K562 (cell line): Measurements from ENCODE around the gene RPS6KA4. TPM values are rescaled to one million over a fixed set of nuclear protein-coding genes. Genes with fewer than 3 reads are reported as not detected.
A peak's percentile ranks its signal among the peaks of the same experiment; 100 is the strongest.

Source experiments
- CBX5 ChIP-seq: IDR thresholded peaks from 2 replicates; pipeline ENCODE4 v1.6.1; 2014; ENCODE audit warnings: low read depth, borderline replicate concordance
- CTBP1 ChIP-seq: fragments of 450-650 bp; IDR thresholded peaks from 2 replicates; pipeline ENCODE4 v1.6.1; 2016; ENCODE audit warnings: borderline replicate concordance
- CXXC5 ChIP-seq: fragments of 250-450 bp; sonication (Bioruptor Pico); IDR thresholded peaks from 2 replicates; pipeline ENCODE4 v1.8.0; 2022; ENCODE audit warnings: inconsistent platforms, mild to moderate bottlenecking, moderate library complexity
- GATAD2B ChIP-seq: fragments of 450-650 bp; IDR thresholded peaks from 2 replicates; pipeline ENCODE4 v1.6.1; 2017; ENCODE audit warnings: mild to moderate bottlenecking, borderline replicate concordance
- HMGN3 ChIP-seq: IDR thresholded peaks from 2 replicates; pipeline ENCODE4 v1.6.1; 2011; ENCODE audit warnings: borderline replicate concordance, low read depth, mild to moderate bottlenecking, mixed read lengths, low read length; ENCODE audit not compliant: insufficient read length; ENCODE audit errors: extremely low read depth
- JUND ChIP-seq, 2 experiments: IDR thresholded peaks; 2 replicates in 1 of 2; 3 replicates in 1 of 2; pipeline ENCODE4 v1.6.1; 2011; ENCODE audit warnings: borderline replicate concordance in 2 of 2, low read depth in 2 of 2, low read length in 2 of 2, improper control_type of control experiment in 1 of 2, missing biosample characterization in 1 of 2, missing genetic modification characterization in 1 of 2, missing genetic modification reagents in 1 of 2
- KLF1 ChIP-seq: fragments of 450-650 bp; IDR thresholded peaks from 2 replicates; pipeline ENCODE4 v1.6.1; 2016; ENCODE audit warnings: missing genetic modification characterization, missing compliant biosample characterization
- MAFK ChIP-seq: IDR thresholded peaks from 2 replicates; pipeline ENCODE4 v1.6.1; 2011; ENCODE audit warnings: low read length, improper control_type of control experiment
- NCOA4 ChIP-seq: fragments of 450-650 bp; IDR thresholded peaks from 2 replicates; pipeline ENCODE4 v1.6.1; 2018; ENCODE audit warnings: mild to moderate bottlenecking; ENCODE audit not compliant: partially characterized antibody
- NCOA6 ChIP-seq: fragments of 450-650 bp; IDR thresholded peaks from 2 replicates; pipeline ENCODE4 v1.6.1; 2017; ENCODE audit warnings: mild to moderate bottlenecking
- NR2C1 ChIP-seq, 2 experiments: fragments of 450-650 bp; IDR thresholded peaks; 2 replicates each; pipeline ENCODE4 v1.6.1; 2017; ENCODE audit warnings: mild to moderate bottlenecking in 2 of 2, antibody characterized with exemption in 1 of 2, inconsistent platforms in 1 of 2, missing compliant biosample characterization in 1 of 2, missing genetic modification characterization in 1 of 2
- POLR2AphosphoS5 ChIP-seq: IDR thresholded peaks from 2 replicates; pipeline ENCODE4 v1.6.1; 2011; ENCODE audit warnings: mild to moderate bottlenecking, low read depth, low read length, moderate library complexity; ENCODE audit not compliant: control insufficient read depth, insufficient read depth
- SIN3A ChIP-seq, 2 experiments: fragments of 150-350 bp in 1 of 2; IDR thresholded peaks; 2 replicates each; pipeline ENCODE4 v1.6.1; 2011 to 2016; ENCODE audit warnings: borderline replicate concordance in 2 of 2, low read depth in 2 of 2, low read length in 2 of 2, mild to moderate bottlenecking in 2 of 2, moderate library complexity in 2 of 2; ENCODE audit not compliant: control insufficient read depth in 1 of 2
- SIN3B ChIP-seq: fragments of 450-650 bp; IDR thresholded peaks from 2 replicates; pipeline ENCODE4 v1.6.1; 2017; ENCODE audit warnings: low read depth, mild to moderate bottlenecking, moderate library complexity
- TAF7 ChIP-seq: fragments of 450-650 bp; IDR thresholded peaks from 2 replicates; pipeline ENCODE4 v1.6.1; 2016; ENCODE audit warnings: missing genetic modification characterization, missing compliant biosample characterization
- TEAD1 ChIP-seq, 2 experiments: fragments of 450-650 bp in 1 of 2; sonication (generic) in 1 of 2; formaldehyde crosslinking; IDR thresholded peaks; 2 replicates each; pipeline versions ENCODE4 v1.4.0 to v1.8.0; 2020 to 2022; ENCODE audit warnings: mild to moderate bottlenecking in 2 of 2, missing genetic modification reagents in 1 of 2
- ZNF384 ChIP-seq: IDR thresholded peaks from 2 replicates; pipeline ENCODE4 v1.6.1; 2012; ENCODE audit warnings: low read depth, low read length, improper control_type of control experiment
- ZNF408 ChIP-seq: fragments of 250-450 bp; sonication (Bioruptor Pico); IDR thresholded peaks from 2 replicates; pipeline ENCODE4 v1.4.0; 2020; ENCODE audit warnings: low read depth, mild to moderate bottlenecking, moderate library complexity
- ZNF444 ChIP-seq: fragments of 250-450 bp; sonication (Bioruptor Pico); IDR thresholded peaks from 2 replicates; pipeline ENCODE4 v1.4.0; 2020; ENCODE audit warnings: mild to moderate bottlenecking, moderate library complexity
- ZNF76 ChIP-seq: fragments of 250-450 bp; sonication (Bioruptor Pico); IDR thresholded peaks from 2 replicates; pipeline ENCODE4 v1.4.0; 2020; ENCODE audit warnings: mild to moderate bottlenecking, moderate library complexity, borderline replicate concordance
- ZNF77 ChIP-seq: fragments of 250-450 bp; sonication (Bioruptor Pico); IDR thresholded peaks from 2 replicates; pipeline ENCODE4 v1.5.0; 2020
- ZNF785 ChIP-seq: fragments of 250-450 bp; sonication (Bioruptor Pico); IDR thresholded peaks from 2 replicates; pipeline ENCODE4 v1.4.0; 2020; ENCODE audit warnings: mild to moderate bottlenecking
- polyA plus RNA-seq, 8 experiments: library from polyadenylated mRNA; depleted of rRNA in 4 of 8; stranded (reverse) in 5 of 8; unstranded in 3 of 8; fragments of >200 nt; fragmentation: Nextera tagmentation in 2 of 8; fragmentation: Illumina TruSeq in 1 of 8; extraction: Ambion mirVana in 2 of 8; extraction: Trizol in 1 of 8; gene quantifications; 2 replicates each; pipeline versions ENCODE4 v1.2.1 to v1.2.3, GENCODE V29; 2011 to 2014; ENCODE audit warnings: inconsistent platforms in 1 of 8, missing spikeins in 1 of 8
- total RNA-seq, 7 experiments: library from RNA; depleted of rRNA in 6 of 7; stranded (reverse); fragments of >200 nt in 6 of 7; fragmentation: Illumina TruSeq in 2 of 7; extraction: Trizol in 2 of 7; gene quantifications; 2 replicates each; pipeline versions ENCODE4 v1.2.1 to v1.2.3, GENCODE V29; 2011 to 2021; ENCODE audit warnings: low replicate concordance in 1 of 7
- TF ChIP-seq, protein P1 (sequence below): fragments of 250-450 bp; sonication (Bioruptor Pico); IDR thresholded peaks from 2 replicates; pipeline ENCODE4 v1.5.0; 2021
- TF ChIP-seq, protein P2 (sequence below): IDR thresholded peaks from 2 replicates; pipeline ENCODE4 v1.6.1; 2011; ENCODE audit not compliant: insufficient read length; ENCODE audit errors: extremely low read depth
- TF ChIP-seq, protein P3 (sequence below): IDR thresholded peaks from 2 replicates; pipeline ENCODE4 v1.6.1; 2011; ENCODE audit warnings: borderline replicate concordance, low read depth, mild to moderate bottlenecking, moderate library complexity, low read length; ENCODE audit not compliant: insufficient read depth, poor library complexity, severe bottlenecking

The RPS6KA4 gene
- total and polyA plus RNA-seq, 9 of the 15 experiments (the other 6 are each of a cell fraction or from before 2014, with no cell fraction given), result 0.15 to 23.8 (median 9.8) TPM

DNA sequence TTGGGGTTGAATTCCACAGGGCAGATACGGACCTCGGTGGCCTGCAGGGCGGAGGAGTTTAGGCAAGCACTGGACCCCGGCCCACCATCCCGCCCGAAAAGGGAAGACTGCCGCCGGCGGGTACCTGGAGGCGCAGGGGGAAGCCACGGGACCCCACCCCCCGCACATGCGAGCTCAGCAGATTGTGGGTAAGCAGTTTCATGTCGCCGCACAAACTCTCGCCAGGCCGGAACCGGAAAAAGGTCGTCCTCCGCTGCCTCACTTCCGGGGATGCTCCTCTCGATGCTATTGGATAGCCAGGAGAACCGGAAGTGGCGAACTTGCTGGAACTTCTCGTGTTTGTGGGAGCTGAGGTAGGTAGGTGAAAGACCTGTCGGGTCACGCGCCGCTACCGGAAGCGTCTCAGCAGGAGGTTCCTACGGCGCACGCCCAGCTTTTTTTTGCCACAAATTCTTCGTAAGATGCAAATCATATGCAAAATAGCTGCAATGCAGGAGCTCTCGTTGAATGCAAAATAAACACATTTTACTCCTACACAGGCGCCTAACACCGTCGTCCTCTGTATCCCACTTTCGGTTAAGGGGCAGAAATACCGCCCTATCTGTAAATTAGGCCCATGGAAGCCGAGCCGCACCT is 41.5 kb upstream of the RPS6KA4 start, which contains the start of gene TRMT112 (continued):
- TF ChIP-seq, protein P1, sequence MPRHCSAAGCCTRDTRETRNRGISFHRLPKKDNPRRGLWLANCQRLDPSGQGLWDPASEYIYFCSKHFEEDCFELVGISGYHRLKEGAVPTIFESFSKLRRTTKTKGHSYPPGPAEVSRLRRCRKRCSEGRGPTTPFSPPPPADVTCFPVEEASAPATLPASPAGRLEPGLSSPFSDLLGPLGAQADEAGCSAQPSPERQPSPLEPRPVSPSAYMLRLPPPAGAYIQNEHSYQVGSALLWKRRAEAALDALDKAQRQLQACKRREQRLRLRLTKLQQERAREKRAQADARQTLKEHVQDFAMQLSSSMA, result peak; percentile 93
- TF ChIP-seq JUND (IDR thresholded peaks at IDR 0.05; ENCODE audit: borderline replicate concordance, low read depth, low read length), result peak; percentile 9; the same call in 1 of the 2 replicates
- TF ChIP-seq JUND (tag; IDR thresholded peaks at IDR 0.05; ENCODE audit: borderline replicate concordance, low read depth, low read length), result no peak
- TF ChIP-seq CXXC5 (CRISPR knock-in tag), result peak; percentile 60
- no peak for TF ChIP-seq ZNF785 (CRISPR knock-in tag)
- TF ChIP-seq TAF7 (tag), result peak; percentile 42; the same call in 1 of the 2 replicates
- TF ChIP-seq SIN3A (IDR thresholded peaks at IDR 0.05; ENCODE audit: borderline replicate concordance in 2 of 2, control insufficient read depth in 1 of 2, low read depth in 2 of 2, low read length in 2 of 2), result peak; percentile 78 to 90; a peak in 2 of 4 replicates
- TF ChIP-seq GATAD2B, result 0 out of 2 replicates have a peak, but pooled peaks have one; percentile 21
- TF ChIP-seq NCOA6, result no peak
- no peak for TF ChIP-seq NCOA4
- TF ChIP-seq ZNF76 (CRISPR knock-in tag), result no peak
- TF ChIP-seq ZNF408 (CRISPR knock-in tag), result no peak
- TF ChIP-seq NR2C1 (IDR thresholded peaks at IDR 0.05), result peak; percentile 72
- TF ChIP-seq NR2C1 (tag; IDR thresholded peaks at IDR 0.05), result peak; percentile 45
- TF ChIP-seq MAFK, result peak; percentile 71
- 0 out of 2 replicates have a peak, but pooled peaks have one; percentile 27 for TF ChIP-seq ZNF444 (CRISPR knock-in tag)
- TF ChIP-seq, protein P2, sequence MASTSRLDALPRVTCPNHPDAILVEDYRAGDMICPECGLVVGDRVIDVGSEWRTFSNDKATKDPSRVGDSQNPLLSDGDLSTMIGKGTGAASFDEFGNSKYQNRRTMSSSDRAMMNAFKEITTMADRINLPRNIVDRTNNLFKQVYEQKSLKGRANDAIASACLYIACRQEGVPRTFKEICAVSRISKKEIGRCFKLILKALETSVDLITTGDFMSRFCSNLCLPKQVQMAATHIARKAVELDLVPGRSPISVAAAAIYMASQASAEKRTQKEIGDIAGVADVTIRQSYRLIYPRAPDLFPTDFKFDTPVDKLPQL, result no peak
- TF ChIP-seq SIN3B, result peak; percentile 82; the same call in 1 of the 2 replicates
- TF ChIP-seq CBX5, result no peak
- TF ChIP-seq HMGN3, result no peak
- TF ChIP-seq, protein P3, sequence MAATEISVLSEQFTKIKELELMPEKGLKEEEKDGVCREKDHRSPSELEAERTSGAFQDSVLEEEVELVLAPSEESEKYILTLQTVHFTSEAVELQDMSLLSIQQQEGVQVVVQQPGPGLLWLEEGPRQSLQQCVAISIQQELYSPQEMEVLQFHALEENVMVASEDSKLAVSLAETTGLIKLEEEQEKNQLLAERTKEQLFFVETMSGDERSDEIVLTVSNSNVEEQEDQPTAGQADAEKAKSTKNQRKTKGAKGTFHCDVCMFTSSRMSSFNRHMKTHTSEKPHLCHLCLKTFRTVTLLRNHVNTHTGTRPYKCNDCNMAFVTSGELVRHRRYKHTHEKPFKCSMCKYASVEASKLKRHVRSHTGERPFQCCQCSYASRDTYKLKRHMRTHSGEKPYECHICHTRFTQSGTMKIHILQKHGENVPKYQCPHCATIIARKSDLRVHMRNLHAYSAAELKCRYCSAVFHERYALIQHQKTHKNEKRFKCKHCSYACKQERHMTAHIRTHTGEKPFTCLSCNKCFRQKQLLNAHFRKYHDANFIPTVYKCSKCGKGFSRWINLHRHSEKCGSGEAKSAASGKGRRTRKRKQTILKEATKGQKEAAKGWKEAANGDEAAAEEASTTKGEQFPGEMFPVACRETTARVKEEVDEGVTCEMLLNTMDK, result no peak
- 0 out of 2 replicates have a peak, but pooled peaks have one; percentile 54 for TF ChIP-seq ZNF77
- 0 out of 2 replicates have a peak, but pooled peaks have one; percentile 13 for TF ChIP-seq CTBP1
- peak; percentile 81 for TF ChIP-seq ZNF384
- no peak; a peak in 2 of 4 replicates for TF ChIP-seq TEAD1 (CRISPR knock-in tag; IDR thresholded peaks at IDR 0.05)
- TF ChIP-seq POLR2AphosphoS5, result peak; percentile 52; the same call in 1 of the 2 replicates
- TF ChIP-seq KLF1 (tag), result 0 out of 2 replicates have a peak, but pooled peaks have one; percentile 12
